WI38 (cell line): ENCODE measurements around the gene B3GAT3.
A peak's percentile ranks its signal among the peaks of the same experiment; 100 is the strongest.

Experiments
- H3K4me3 ChIP-seq: 2 replicates; pipeline ENCODE4 v1.5.1; 2011; ENCODE audit warnings: low read depth, mild to moderate bottlenecking, control low read depth, low read length
- TF ChIP-seq, protein P1 (sequence below): IDR thresholded peaks from 2 replicates; pipeline ENCODE4 v1.5.1; 2012; ENCODE audit warnings: low read depth, mild to moderate bottlenecking, control low read depth, low read length

B3GAT3 gene

DNA sequence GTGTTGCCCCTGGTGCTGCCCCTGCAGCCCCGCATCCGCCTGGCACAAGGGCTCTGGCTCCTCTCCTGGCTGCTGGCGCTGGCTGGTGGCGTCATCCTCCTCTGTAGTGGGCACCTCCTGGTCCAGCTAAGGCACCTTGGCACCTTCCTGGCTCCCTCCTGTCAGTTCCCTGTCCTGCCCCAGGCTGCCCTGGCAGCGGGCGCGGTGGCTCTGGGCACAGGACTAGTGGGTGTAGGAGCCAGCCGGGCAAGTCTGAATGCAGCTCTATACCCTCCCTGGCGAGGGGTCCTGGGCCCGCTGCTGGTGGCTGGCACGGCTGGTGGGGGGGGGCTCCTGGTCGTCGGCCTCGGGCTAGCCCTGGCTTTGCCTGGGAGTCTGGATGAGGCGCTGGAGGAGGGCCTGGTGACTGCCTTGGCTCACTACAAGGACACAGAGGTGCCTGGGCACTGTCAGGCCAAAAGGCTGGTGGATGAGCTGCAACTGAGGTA lies 8.5 kb downstream of the B3GAT3 start:
- H3K4me3 ChIP-seq: peak overlapping the region; percentile 76
- TF ChIP-seq, protein P1, sequence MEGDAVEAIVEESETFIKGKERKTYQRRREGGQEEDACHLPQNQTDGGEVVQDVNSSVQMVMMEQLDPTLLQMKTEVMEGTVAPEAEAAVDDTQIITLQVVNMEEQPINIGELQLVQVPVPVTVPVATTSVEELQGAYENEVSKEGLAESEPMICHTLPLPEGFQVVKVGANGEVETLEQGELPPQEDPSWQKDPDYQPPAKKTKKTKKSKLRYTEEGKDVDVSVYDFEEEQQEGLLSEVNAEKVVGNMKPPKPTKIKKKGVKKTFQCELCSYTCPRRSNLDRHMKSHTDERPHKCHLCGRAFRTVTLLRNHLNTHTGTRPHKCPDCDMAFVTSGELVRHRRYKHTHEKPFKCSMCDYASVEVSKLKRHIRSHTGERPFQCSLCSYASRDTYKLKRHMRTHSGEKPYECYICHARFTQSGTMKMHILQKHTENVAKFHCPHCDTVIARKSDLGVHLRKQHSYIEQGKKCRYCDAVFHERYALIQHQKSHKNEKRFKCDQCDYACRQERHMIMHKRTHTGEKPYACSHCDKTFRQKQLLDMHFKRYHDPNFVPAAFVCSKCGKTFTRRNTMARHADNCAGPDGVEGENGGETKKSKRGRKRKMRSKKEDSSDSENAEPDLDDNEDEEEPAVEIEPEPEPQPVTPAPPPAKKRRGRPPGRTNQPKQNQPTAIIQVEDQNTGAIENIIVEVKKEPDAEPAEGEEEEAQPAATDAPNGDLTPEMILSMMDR: no peak

DNA sequence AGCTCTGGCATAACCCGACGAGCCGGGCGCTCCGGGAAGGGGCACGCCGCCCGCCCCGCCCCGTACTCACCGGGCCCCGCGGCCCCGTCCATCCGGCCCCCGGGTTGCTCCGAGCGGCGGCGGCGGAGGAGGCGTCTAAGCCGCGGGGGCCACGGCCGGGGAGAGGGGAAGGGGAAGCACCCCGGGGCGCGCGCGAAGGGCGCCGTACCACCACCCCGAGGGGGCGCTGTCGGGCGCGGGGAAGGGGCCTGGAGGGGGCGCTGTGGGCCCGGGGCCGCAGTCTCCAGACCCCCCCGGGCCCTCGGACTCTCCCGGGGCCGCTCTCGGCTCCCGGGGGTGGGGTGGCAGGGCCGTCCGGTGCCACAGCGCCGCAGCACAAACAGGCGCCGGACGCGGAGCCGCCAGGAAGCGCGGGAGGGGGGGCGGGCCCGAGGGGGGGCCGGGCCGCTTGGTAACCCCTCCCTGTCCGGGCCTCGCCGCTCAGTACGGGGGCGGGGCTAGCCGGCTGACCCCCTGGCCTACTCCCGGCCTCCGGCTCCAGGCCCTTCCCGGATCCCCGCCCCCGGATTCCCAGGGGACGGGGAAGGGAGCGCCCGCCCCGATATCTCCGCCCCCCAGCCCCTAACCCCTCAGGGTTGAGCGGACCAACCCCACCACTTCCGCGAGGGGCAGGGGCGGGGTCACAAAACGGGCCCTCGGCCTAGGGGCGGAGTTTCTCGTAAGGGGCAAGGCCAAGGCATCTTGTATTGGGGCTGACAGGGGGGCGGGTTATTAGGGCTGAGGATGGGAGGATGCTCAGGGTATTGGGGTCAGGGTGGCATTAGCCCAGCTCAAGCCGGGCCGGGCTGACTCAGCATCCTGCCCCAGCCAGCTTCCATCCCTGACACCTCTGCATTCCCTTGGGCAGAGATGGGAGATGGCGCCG lies 9.2 kb downstream of the B3GAT3 start, which contains the start of the genes EML3 and ROM1:
EML3 (minus strand) TSS at position 410 of the 925 bp plus-strand sequence; CDS start at position 92, 318 bp downstream.
ROM1 (plus strand) TSS at position 892 of the 925 bp plus-strand sequence; CDS start at position 917, 25 bp downstream.
- H3K4me3 ChIP-seq: peak within 1 kb of the TSS; percentile 76
- TF ChIP-seq, protein P1: peak; percentile 97

DNA sequence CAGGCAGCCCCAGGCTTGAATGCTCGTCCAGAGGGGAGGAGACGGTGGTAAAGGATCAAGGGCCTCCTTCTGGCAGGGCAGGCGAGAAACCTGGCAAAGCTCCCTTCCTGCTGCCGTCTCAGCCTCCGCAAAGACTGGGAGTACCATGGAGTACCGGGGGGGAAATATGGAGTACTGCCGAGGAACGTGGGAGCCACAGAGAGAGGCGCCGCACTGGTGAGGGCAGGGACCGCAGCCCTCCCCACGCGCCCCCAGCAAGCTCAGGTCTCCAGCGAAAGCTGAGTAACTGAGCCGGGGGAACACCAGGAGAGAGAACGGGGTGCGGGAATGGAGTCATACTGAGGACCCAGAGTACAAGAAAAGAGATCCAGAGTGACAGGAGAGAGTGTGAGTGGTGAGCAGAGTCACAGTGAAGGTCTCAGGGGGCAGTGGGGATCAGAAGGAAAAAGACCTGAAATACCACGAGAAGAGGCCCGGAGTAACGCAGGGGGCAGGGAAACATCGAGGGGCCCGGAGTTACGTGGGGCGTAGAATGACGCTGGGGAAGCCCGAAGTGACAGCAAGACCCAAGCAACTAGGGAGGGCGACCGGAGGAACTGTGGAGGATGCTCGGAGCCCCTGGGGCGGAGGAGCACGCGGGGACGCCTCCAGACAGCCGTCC lies 10.0 kb downstream of the B3GAT3 start:
- H3K4me3 ChIP-seq: peak overlapping the region; percentile 76
- TF ChIP-seq, protein P1: no peak

DNA sequence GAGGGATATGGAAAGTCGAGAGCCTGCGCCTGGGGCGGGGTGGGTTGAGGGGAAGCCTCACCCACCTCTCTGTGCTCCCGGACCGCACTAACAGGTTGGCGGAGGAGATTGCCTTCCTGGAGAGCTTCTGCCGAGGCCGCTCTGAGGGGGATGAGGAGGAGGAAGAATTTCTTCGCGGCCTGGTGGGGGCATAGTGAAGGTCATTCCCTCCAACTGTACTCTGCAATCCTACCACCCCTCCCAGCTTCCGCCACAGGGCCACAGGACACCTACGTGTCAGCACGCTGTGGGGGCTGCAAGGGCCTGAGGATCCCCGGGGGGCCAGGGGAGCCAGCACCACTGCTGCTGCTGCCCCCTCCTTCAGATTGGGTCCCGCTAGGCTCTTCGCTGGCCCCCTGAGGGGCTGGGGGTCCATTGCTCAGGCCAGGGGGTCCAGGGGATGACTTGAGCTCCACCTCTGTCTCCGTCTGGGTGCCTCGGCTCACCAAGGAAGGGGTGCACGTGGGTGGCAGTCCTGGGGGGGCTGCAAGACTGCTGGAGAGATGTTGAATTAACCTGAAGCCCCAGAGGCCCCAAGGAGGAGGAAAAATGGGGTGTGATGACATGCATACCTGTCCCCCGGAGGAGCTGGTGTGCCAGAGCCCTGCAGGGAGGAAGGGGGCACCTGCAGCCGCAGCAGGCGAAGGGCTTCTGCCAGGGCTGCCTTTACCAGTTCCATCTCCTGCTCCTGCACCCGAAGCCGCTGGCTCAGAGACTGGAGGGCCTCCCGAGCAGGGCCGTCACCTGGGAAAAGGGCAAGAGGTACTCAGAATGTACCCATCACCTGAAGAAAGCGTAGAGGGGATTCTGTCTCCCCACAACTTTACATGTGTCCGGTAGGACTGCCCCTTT lies 10.7 kb downstream of the B3GAT3 start:
- TF ChIP-seq, protein P1: no peak
- peak overlapping the region; percentile 76 for H3K4me3 ChIP-seq

DNA sequence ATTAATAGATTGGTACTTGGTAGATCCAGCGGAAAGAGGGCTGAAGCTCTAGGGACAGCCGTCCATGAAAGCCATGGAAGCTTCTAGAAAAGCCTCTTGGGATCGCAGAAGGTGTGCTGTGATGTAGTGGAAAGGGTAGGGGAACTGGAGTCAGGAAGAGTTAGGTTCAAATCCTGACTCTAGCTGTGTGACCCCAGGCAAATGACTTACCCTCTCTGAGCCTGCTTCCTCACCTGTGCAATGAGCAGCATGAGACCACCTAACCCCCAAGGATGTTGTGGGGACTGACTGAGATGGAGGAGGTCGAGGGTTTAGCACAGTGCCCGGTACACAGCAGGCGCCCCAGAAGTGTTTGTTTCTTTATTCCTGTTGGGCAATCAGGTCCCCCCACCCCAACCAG lies 11.4 kb downstream of the B3GAT3 start:
- TF ChIP-seq, protein P1: no peak
- no peak overlapping the region for H3K4me3 ChIP-seq

DNA sequence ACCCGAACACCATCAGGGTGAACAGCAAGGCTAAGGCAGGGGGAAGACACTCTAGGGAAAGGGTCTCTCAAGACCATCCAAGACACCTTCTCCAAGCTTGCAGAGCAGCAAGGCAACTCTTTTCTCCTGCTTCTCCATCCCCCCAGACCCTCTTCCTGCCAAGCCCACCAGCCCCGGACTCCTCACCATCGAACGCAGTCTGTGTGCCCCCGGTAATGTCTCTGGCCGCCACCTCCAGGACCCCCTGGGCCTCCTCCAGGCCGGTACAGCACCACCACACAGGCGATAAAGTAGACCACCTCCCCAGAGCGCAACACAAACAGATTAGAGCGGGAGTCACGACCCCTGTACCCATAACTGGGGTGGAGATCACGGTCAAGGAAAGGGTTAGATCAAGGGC lies 13.0 kb downstream of the B3GAT3 start:
- TF ChIP-seq, protein P1: no peak
- H3K4me3 ChIP-seq: no peak overlapping the region
